ENCODE measurements around the gene CNTN4.

The CNTN4 gene

GRCh38 chr3:2961576-2961975, 862.9 kb downstream of the CNTN4 start:
- in situ Hi-C loops (cut with HindIII; ENCODE audit: low sequenced_read_pairs): no loop called here
- no peak for DNase-seq (ENCODE audit: low read depth, low spot score)
- TF ChIP-seq CTCF (IDR thresholded peaks at IDR 0.05; ENCODE audit: low read depth, low read length): no peak
- H3K4me3 ChIP-seq (ENCODE audit: low read depth, low read length): no peak overlapping the region

DNA sequence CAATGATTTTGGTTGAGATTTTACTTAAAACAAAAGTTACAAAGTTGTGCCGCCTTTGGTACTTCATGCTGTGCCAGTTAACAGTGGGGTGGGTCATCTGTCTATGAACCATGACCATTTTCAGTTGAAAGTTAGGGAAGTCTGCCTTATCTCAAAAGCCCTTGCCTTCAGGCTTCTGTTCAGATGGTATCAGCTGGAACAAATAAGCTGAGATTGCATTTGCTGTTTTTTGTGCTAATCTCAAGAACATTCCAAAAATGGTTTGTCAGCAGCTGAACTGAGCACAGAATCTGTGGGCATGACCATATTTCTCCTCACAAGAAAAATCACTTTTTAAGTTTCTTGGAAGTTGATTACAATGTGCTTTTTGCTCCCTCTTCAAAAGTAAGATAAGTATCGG, 869.2 kb downstream of the CNTN4 start:
- in situ Hi-C loops (cut with HindIII; ENCODE audit: low sequenced_read_pairs): no loop called here
- no peak for DNase-seq (ENCODE audit: low read depth, low spot score)
- H3K4me3 ChIP-seq (ENCODE audit: low read depth, low read length): no peak overlapping the region
- no peak for TF ChIP-seq CTCF (IDR thresholded peaks at IDR 0.05; ENCODE audit: low read depth, low read length)

DNA sequence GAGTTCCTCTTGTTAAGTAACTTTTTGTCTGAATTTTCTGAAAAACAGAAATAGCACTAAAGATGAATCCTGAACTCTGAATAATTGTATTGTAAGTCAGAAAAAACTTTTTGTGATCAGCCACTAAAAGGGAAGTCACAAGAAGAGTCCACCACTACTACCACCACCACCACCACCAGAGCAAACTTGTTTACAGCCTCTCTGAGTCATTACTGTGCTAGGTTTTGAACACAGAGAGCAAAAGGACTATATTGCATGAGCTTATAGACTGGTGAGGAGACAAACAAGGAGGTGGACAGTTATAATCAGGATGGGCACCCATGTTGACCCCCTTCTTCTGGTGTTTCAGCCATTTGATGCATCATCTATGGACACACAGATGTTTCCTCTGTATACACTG, 869.8 kb downstream of the CNTN4 start:
- in situ Hi-C loops (cut with HindIII; ENCODE audit: low sequenced_read_pairs): no loop called here
- H3K4me3 ChIP-seq (ENCODE audit: low read depth, low read length): no peak overlapping the region
- no peak for TF ChIP-seq CTCF (IDR thresholded peaks at IDR 0.05; ENCODE audit: low read depth, low read length)
- no peak for DNase-seq (ENCODE audit: low read depth, low spot score)

GRCh38 chr3:2976212-2976611, 877.5 kb downstream of the CNTN4 start:
- H3K4me3 ChIP-seq (ENCODE audit: low read depth, low read length): no peak overlapping the region
- in situ Hi-C loops (cut with HindIII; ENCODE audit: low sequenced_read_pairs): no loop called here
- TF ChIP-seq CTCF (IDR thresholded peaks at IDR 0.05; ENCODE audit: low read depth, low read length): no peak
- no peak for DNase-seq (ENCODE audit: low read depth, low spot score)

DNA sequence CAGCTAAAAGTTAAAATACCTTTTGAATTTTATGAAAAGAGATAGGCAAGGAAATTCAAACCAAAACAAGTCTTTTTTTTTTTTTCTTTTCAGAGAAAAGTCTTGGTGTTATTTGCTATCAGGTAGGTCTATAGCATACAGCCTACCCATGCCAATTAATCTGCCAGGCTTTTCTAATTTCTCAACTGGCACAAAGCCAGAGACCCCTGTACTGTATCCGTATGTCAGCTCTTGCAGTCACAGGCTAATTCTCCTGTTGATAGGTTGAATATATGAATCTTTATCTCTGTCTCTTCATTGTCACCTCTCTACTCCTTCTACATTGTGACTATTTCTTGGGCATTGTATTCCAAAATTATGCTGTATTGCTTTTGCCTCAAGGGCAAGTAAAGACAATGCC, 878.1 kb downstream of the CNTN4 start:
- in situ Hi-C loops (cut with HindIII; ENCODE audit: low sequenced_read_pairs): no loop called here
- no peak for DNase-seq (ENCODE audit: low read depth, low spot score)
- no peak overlapping the region for H3K4me3 ChIP-seq (ENCODE audit: low read depth, low read length)
- TF ChIP-seq CTCF (IDR thresholded peaks at IDR 0.05; ENCODE audit: low read depth, low read length): no peak

- DNase-seq (ENCODE audit: low read depth, low spot score): no peak
- in situ Hi-C loops (cut with HindIII; ENCODE audit: low sequenced_read_pairs): no loop called here
- H3K4me3 ChIP-seq (ENCODE audit: low read depth, low read length): no peak overlapping the region
- no peak for TF ChIP-seq CTCF (IDR thresholded peaks at IDR 0.05; ENCODE audit: low read depth, low read length)
These were observed 880.5 kb downstream of the CNTN4 start for GRCh38 chr3:2978977-2979732.

Measured in astrocyte of the spinal cord (primary cell).